ENCODE measurements around the gene CD58. TPM values are rescaled to one million over a fixed set of nuclear protein-coding genes. Genes with fewer than 3 reads are reported as not detected.

CD58 gene
- total RNA-seq, 4 donors from 2014 or later = 23.1 to 63.0 (median 39.0) TPM

- H3K4me1 ChIP-seq = peaks cover 0 to 4% (median 0%) of the 10 kb centered on the region in 4 donors
- TF ChIP-seq CTCF (IDR thresholded peaks at IDR 0.05) (no peak), POLR2A (IDR thresholded peaks at IDR 0.05) (no peak)
Observed at GRCh38 chr1:116544588-116545358, 26.1 kb downstream of the CD58 start.

GRCh38 chr1:116540088-116540487, 30.7 kb downstream of the CD58 start:
- Histone ChIP-seq H3K27me3 (no peaks in the 10 kb centered on the region), H3K4me3 (no peak overlapping the region), H3K36me3 (peaks cover 0 to 56% (median 0%) of the 10 kb centered on the region in 3 donors), H3K4me1 (peaks cover 0 to 8% (median 0%) of the 10 kb centered on the region in 4 donors), H3K9me3 (no peaks in the 10 kb centered on the region), H3K27ac (no peak overlapping the region)
- DNase-seq = no peak
- TF ChIP-seq POLR2A (IDR thresholded peaks at IDR 0.05) (no peak), CTCF (IDR thresholded peaks at IDR 0.05) (no peak)

More at GRCh38 chr1:116544588-116545358, 26.1 kb downstream of the CD58 start:
- no peak overlapping the region for H3K4me3 ChIP-seq
- H3K27ac ChIP-seq = peak overlapping the region in 1 of 4 donors; percentile 46
- DNase-seq = no peak
- H3K9me3 ChIP-seq = no peaks in the 10 kb centered on the region
- H3K36me3 ChIP-seq = peaks cover 0 to 35% (median 0%) of the 10 kb centered on the region in 3 donors
- no peaks in the 10 kb centered on the region for H3K27me3 ChIP-seq

- H3K9me3 ChIP-seq = no peaks in the 10 kb centered on the region
- peaks cover 0 to 64% (median 0%) of the 10 kb centered on the region in 3 donors for H3K36me3 ChIP-seq
- peak in 1 of 2 donors; percentile 18 for TF ChIP-seq POLR2A (IDR thresholded peaks at IDR 0.05)
- no peak for TF ChIP-seq CTCF (IDR thresholded peaks at IDR 0.05)
- H3K4me3 ChIP-seq = no peak overlapping the region
- H3K27ac ChIP-seq = peak overlapping the region in 2 of 4 donors; percentile 40 to 62
- peaks cover 0 to 8% (median 0%) of the 10 kb centered on the region in 4 donors for H3K4me1 ChIP-seq
- DNase-seq = peak in 1 of 3 donors; percentile 73
- no peaks in the 10 kb centered on the region for H3K27me3 ChIP-seq
Observed at GRCh38 chr1:116538544-116538943, 32.3 kb downstream of the CD58 start.

GRCh38 chr1:116537898-116538297, 32.9 kb downstream of the CD58 start:
- H3K4me1 ChIP-seq = peaks cover 0 to 8% (median 0%) of the 10 kb centered on the region in 4 donors
- peaks cover 0 to 64% (median 0%) of the 10 kb centered on the region in 3 donors for H3K36me3 ChIP-seq
- no peak for DNase-seq
- H3K4me3 ChIP-seq = no peak overlapping the region
- peak overlapping the region in 2 of 4 donors; percentile 40 to 62 for H3K27ac ChIP-seq
- TF ChIP-seq POLR2A (IDR thresholded peaks at IDR 0.05) (no peak), CTCF (IDR thresholded peaks at IDR 0.05) (no peak)
- no peaks in the 10 kb centered on the region for H3K27me3 ChIP-seq
- H3K9me3 ChIP-seq = no peaks in the 10 kb centered on the region

GRCh38 chr1:116537040-116537831, 33.6 kb downstream of the CD58 start:
- Histone ChIP-seq H3K9me3 (no peaks in the 10 kb centered on the region), H3K27me3 (no peaks in the 10 kb centered on the region), H3K4me3 (no peak overlapping the region), H3K36me3 (peaks cover 0 to 63% (median 0%) of the 10 kb centered on the region in 3 donors), H3K27ac (peak overlapping the region in 1 of 4 donors; percentile 10), H3K4me1 (peaks cover 0 to 8% (median 0%) of the 10 kb centered on the region in 4 donors)
- DNase-seq = no peak
- no peak for TF ChIP-seq CTCF (IDR thresholded peaks at IDR 0.05)
- no peak for TF ChIP-seq POLR2A (IDR thresholded peaks at IDR 0.05)

All from Peyer's patch (tissue), 4 donors.